HEK293 (cell line): Measurements from ENCODE around the gene DCTN4.
A peak's percentile ranks its signal among the peaks of the same experiment; 100 is the strongest.

Experiments used
- CTCF ChIA-PET: fragments of 350-600 bp; formaldehyde crosslinking; extraction: SDS; loops from one replicate; lab custom pipeline; 2021; ENCODE audit warnings: antibody characterized with exemption; lab: Yijun Ruan, JAX
- POLR2A ChIA-PET: fragments of 300-600 bp; formaldehyde crosslinking; extraction: SDS; loops from one replicate; lab custom pipeline; 2020; ENCODE audit warnings: antibody characterized with exemption, inconsistent platforms; lab: Yijun Ruan, JAX
- H3K27ac ChIP-seq: fragments of 200-500 bp; sonication (Bioruptor generic); 2 replicates; pipeline ENCODE4 v1.5.1; 2014; ENCODE audit warnings: low read depth, low read length, control low read depth, inconsistent platforms; ENCODE audit errors: extremely low read depth
- H3K36me3 ChIP-seq, 2 experiments: fragments of 200-500 bp in 1 of 2; sonication (Bioruptor generic) in 1 of 2; 1 replicate in 1 of 2; 2 replicates in 1 of 2; pipeline ENCODE4 v1.5.1; 2014 to 2017; ENCODE audit warnings: inconsistent platforms in 2 of 2, low read length in 2 of 2; ENCODE audit not compliant: control insufficient read depth in 2 of 2, insufficient read depth in 1 of 2
- H3K4me1 ChIP-seq: fragments of 200-500 bp; sonication (Bioruptor generic); 2 replicates; pipeline ENCODE4 v1.5.1; 2014; ENCODE audit warnings: mild to moderate bottlenecking, low read length, inconsistent platforms; ENCODE audit not compliant: control insufficient read depth, insufficient read depth
- H3K4me3 ChIP-seq: 2 replicates; pipeline ENCODE4 v1.5.1; 2011; ENCODE audit warnings: low read depth, mild to moderate bottlenecking, control low read depth, low read length, moderate library complexity
- H3K9me3 ChIP-seq: fragments of 200-500 bp; sonication (Bioruptor generic); 2 replicates; pipeline ENCODE4 v1.5.1; 2014; ENCODE audit warnings: low read depth, low read length, inconsistent platforms; ENCODE audit not compliant: control insufficient read depth, insufficient read depth
- GLI4 ChIP-seq: fragments of 450-650 bp; formaldehyde crosslinking; IDR thresholded peaks from 2 replicates; pipeline ENCODE4 v1.5.1; 2016; ENCODE audit warnings: missing biosample characterization, missing genetic modification characterization
- GLIS1 ChIP-seq: fragments of 450-650 bp; formaldehyde crosslinking; IDR thresholded peaks from 2 replicates; pipeline ENCODE4 v1.5.1; 2016; ENCODE audit warnings: missing biosample characterization, missing genetic modification characterization
- HOXA7 ChIP-seq: sonication (generic); formaldehyde crosslinking; IDR thresholded peaks from 2 replicates; pipeline ENCODE4 v1.8.1; 2022; ENCODE audit warnings: missing genetic modification reagents, borderline replicate concordance
- OSR2 ChIP-seq: fragments of 450-650 bp; formaldehyde crosslinking; IDR thresholded peaks from 2 replicates; pipeline ENCODE4 v1.5.1; 2016; ENCODE audit warnings: missing biosample characterization, missing genetic modification characterization
- SP7 ChIP-seq: fragments of 450-650 bp; formaldehyde crosslinking; IDR thresholded peaks from 2 replicates; pipeline ENCODE4 v1.5.1; 2016; ENCODE audit warnings: missing biosample characterization, missing genetic modification characterization
- YY1 ChIP-seq: fragments of 450-650 bp; formaldehyde crosslinking; IDR thresholded peaks from 2 replicates; pipeline ENCODE4 v1.5.1; 2018; ENCODE audit warnings: missing biosample characterization, missing genetic modification characterization
- ZNF10 ChIP-seq: fragments of 450-650 bp; formaldehyde crosslinking; IDR thresholded peaks from 2 replicates; pipeline ENCODE4 v1.5.1; 2017; ENCODE audit warnings: missing biosample characterization, missing genetic modification characterization
- ZNF114 ChIP-seq: fragments of 450-650 bp; formaldehyde crosslinking; IDR thresholded peaks from 2 replicates; pipeline ENCODE4 v1.5.0; 2017; ENCODE audit warnings: missing biosample characterization, missing genetic modification characterization
- ZNF174 ChIP-seq: fragments of 450-650 bp; formaldehyde crosslinking; IDR thresholded peaks from 2 replicates; pipeline ENCODE4 v1.5.0; 2017; ENCODE audit warnings: missing biosample characterization, mild to moderate bottlenecking, missing genetic modification characterization
- ZNF292 ChIP-seq: fragments of 450-650 bp; formaldehyde crosslinking; IDR thresholded peaks from 2 replicates; pipeline ENCODE4 v1.5.1; 2016; ENCODE audit warnings: low read depth, missing biosample characterization, missing genetic modification characterization, borderline replicate concordance
- ZNF354C ChIP-seq: fragments of 450-650 bp; formaldehyde crosslinking; IDR thresholded peaks from 2 replicates; pipeline ENCODE4 v1.5.1; 2016; ENCODE audit warnings: missing biosample characterization, missing genetic modification characterization, low read depth, borderline replicate concordance
- ZNF404 ChIP-seq: fragments of 450-650 bp; formaldehyde crosslinking; IDR thresholded peaks from 2 replicates; pipeline ENCODE4 v1.5.1; 2017; ENCODE audit warnings: missing biosample characterization, missing genetic modification characterization
- ZNF510 ChIP-seq: fragments of 450-650 bp; formaldehyde crosslinking; IDR thresholded peaks from 2 replicates; pipeline ENCODE4 v1.5.1; 2018; ENCODE audit warnings: mild to moderate bottlenecking, missing genetic modification characterization, missing biosample characterization; ENCODE audit not compliant: insufficient replicate concordance
- ZNF514 ChIP-seq: fragments of 450-650 bp; formaldehyde crosslinking; IDR thresholded peaks from 2 replicates; pipeline ENCODE4 v1.5.1; 2016; ENCODE audit warnings: missing biosample characterization, missing genetic modification characterization
- ZNF530 ChIP-seq: fragments of 450-650 bp; formaldehyde crosslinking; IDR thresholded peaks from 2 replicates; pipeline ENCODE4 v1.5.1; 2016; ENCODE audit warnings: low read depth, missing biosample characterization, missing genetic modification characterization
- ZNF585B ChIP-seq: fragments of 450-650 bp; formaldehyde crosslinking; IDR thresholded peaks from 2 replicates; pipeline ENCODE4 v1.5.1; 2016; ENCODE audit warnings: missing biosample characterization, missing genetic modification characterization
- ZNF624 ChIP-seq: fragments of 450-650 bp; formaldehyde crosslinking; IDR thresholded peaks from 2 replicates; pipeline ENCODE4 v1.5.1; 2017; ENCODE audit warnings: missing biosample characterization, missing genetic modification characterization
- ZNF626 ChIP-seq: fragments of 450-650 bp; sonication (Bioruptor Pico); formaldehyde crosslinking; IDR thresholded peaks from 2 replicates; pipeline ENCODE4 v1.5.1; 2018; ENCODE audit warnings: missing biosample characterization, missing genetic modification characterization, inconsistent platforms
- ZNF629 ChIP-seq: fragments of 450-650 bp; formaldehyde crosslinking; IDR thresholded peaks from 2 replicates; pipeline ENCODE4 v1.5.1; 2017; ENCODE audit warnings: missing biosample characterization, missing genetic modification characterization
- ZNF843 ChIP-seq: fragments of 450-650 bp; formaldehyde crosslinking; IDR thresholded peaks from 2 replicates; pipeline ENCODE4 v1.5.1; 2016; ENCODE audit warnings: missing biosample characterization, missing genetic modification characterization
- ZSCAN16 ChIP-seq: fragments of 450-650 bp; formaldehyde crosslinking; IDR thresholded peaks from 2 replicates; pipeline ENCODE4 v1.5.1; 2016; ENCODE audit warnings: missing biosample characterization, missing genetic modification characterization
- ZSCAN30 ChIP-seq: fragments of 450-650 bp; IDR thresholded peaks from 2 replicates; pipeline ENCODE4 v1.5.1; 2018; ENCODE audit warnings: missing biosample characterization, mild to moderate bottlenecking, missing genetic modification characterization, moderate library complexity

The DCTN4 gene

GRCh38 chr5:150674341-150674821, 84.4 kb downstream of the DCTN4 start (continued):
- TF ChIP-seq ZNF530 (tag by site-specific recombination) (no peak), ZNF174 (tag by site-specific recombination) (no peak), GLIS1 (tag by site-specific recombination) (peak; percentile 42), ZNF10 (tag by site-specific recombination) (no peak), OSR2 (tag by site-specific recombination) (no peak)

- POLR2A ChIA-PET, result no interaction called here
- no peaks in the 10 kb centered on the region; the same call in 1 of the 2 replicates for H3K4me1 ChIP-seq
Measured at GRCh38 chr5:150672884-150673275, 85.9 kb downstream of the DCTN4 start.

DNA sequence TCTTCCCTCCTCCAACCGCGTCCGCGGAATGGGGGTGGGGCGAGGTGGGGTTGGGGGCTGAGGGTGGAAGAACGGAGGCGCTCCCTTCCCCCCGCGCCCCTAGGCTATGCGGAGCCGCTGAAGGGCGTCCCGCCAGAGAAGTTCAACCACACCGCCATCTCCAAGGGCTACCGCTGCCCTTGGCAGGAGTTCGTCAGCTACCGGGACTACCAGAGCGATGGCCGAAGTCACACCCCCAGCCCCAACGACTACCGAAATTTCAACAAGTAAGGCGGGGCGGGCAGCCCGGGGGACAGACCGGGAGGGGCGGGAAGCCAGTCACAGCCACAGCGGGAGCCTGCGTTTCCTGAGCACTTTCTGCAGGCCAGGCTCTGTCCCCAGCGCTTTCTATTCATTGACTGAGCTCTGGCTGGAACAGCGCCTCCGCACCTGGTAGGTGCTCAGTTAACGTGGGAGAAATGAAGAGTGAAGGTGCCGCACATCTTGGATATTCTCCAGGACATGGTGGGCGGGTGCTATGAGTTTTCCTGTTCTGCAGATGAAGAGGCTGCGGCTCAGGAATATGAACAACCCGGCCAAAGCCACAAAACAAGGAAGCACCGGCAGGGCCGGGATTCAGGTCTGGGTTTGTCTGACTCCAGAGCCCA, 86.5 kb downstream of the DCTN4 start:
- TF ChIP-seq ZNF843 (tag by site-specific recombination) (no peak), ZSCAN16 (tag by site-specific recombination) (peak; percentile 65; the same call in 1 of the 2 replicates)
- ChIA-PET CTCF (interaction anchor here (0.8 to 1.5 kb wide), 3 partner anchors 18 to 174 kb away, joined by 3 to 4 read pairs (median 4); partner anchors contain the start of gene IRGM), POLR2A (no interaction called here)
- Histone ChIP-seq H3K27ac (no peak overlapping the region), H3K36me3 (no peaks in the 10 kb centered on the region), H3K4me3 (peak overlapping the region; percentile 24), H3K9me3 (no peaks in the 10 kb centered on the region), H3K4me1 (no peaks in the 10 kb centered on the region; the same call in 1 of the 2 replicates)

More at GRCh38 chr5:150672884-150673275, 85.9 kb downstream of the DCTN4 start:
- H3K4me3 ChIP-seq, result no peak overlapping the region
- CTCF ChIA-PET, result interaction anchor here (0.8 to 1.5 kb wide), 4 partner anchors 17 to 174 kb away, joined by 3 to 4 read pairs (median 4); partner anchors contain the start of gene IRGM
- no peak overlapping the region for H3K27ac ChIP-seq
- H3K36me3 ChIP-seq, result no peaks in the 10 kb centered on the region
- H3K9me3 ChIP-seq, result no peaks in the 10 kb centered on the region
- TF ChIP-seq ZNF114 (no peak), ZSCAN30 (no peak), ZNF514 (tag by site-specific recombination) (no peak), HOXA7 (no peak), ZNF624 (tag by site-specific recombination) (no peak)

DNA sequence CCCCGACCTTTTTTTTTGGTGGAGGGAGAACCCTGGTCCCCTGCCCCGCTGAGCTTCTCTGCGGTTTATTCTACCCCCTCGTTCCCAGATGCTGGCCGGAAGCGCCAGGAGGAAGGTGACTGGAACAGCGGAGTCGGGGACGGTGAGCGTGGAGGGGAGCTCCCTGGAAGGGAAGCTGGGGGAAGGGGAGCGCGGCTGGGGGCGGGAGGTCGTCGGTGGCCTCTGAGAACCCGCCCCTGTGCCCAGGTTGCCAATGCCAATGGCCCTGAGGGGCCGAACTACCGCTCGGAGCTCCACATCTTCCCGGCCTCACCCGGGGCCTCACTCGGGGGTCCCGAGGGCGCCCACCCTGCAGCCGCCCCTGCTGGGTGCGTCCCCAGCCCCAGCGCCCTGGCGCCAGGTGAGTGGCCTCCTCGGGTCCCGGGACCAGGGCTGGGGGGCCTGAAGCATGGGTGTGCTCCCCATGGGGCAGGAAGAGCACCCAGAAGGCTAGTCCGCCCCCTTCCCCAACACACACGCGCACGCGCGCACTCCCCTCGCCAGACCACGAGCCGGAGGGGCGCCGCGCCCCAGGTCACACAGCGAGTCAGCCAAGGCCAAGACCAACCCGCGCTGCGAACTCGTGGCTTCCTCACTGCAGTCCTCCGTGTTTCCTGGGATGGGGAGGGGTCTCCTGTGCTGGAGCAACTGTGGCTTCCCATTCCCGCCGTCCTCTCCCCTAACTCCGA, 87.1 kb downstream of the DCTN4 start:
- no peak for TF ChIP-seq GLIS1 (tag by site-specific recombination)
- no peak for TF ChIP-seq ZNF626 (tag by site-specific recombination)
- TF ChIP-seq ZNF510, result no peak
- no peak for TF ChIP-seq ZNF629 (tag by site-specific recombination)
- no peak for TF ChIP-seq ZNF292 (tag by site-specific recombination)
- no peak for TF ChIP-seq ZNF354C (tag by site-specific recombination)
- no peak for TF ChIP-seq ZNF585B (tag by site-specific recombination)
- TF ChIP-seq ZNF10 (tag by site-specific recombination), result no peak
- no peak for TF ChIP-seq SP7 (tag by site-specific recombination)
- TF ChIP-seq ZNF404, result no peak
- TF ChIP-seq GLI4 (tag by site-specific recombination), result no peak
- TF ChIP-seq YY1 (tag by site-specific recombination), result no peak
- H3K36me3 ChIP-seq, result no peaks in the 10 kb centered on the region
- no peaks in the 10 kb centered on the region; the same call in 1 of the 2 replicates for H3K4me1 ChIP-seq
- peak overlapping the region; percentile 24 for H3K4me3 ChIP-seq
- ChIA-PET POLR2A (interaction anchor here (1.0 kb wide), 1 partner anchor 29 kb away, joined by 5 read pairs; the partner anchor contains the start of gene RBM22), CTCF (interaction anchor here (0.7 kb wide), 1 partner anchor 87 kb away, joined by 7 read pairs; the partner anchor contains the start of gene DCTN4)
- H3K27ac ChIP-seq, result no peak overlapping the region
- no peaks in the 10 kb centered on the region for H3K9me3 ChIP-seq
